Astrocyte of the spinal cord (primary cell): ENCODE results near the gene CMYA5.

Experiments used
- DNase-seq: peaks from one replicate; pipeline ENCODE4 v3.0.0; 2011; ENCODE audit warnings: low read depth, low spot score
- H3K4me3 ChIP-seq: 2 replicates; pipeline ENCODE4 v1.5.1; 2011; ENCODE audit warnings: low read depth, mild to moderate bottlenecking, low read length, moderate library complexity
- CTCF ChIP-seq: IDR thresholded peaks from 2 replicates; pipeline ENCODE4 v1.5.1; 2012; ENCODE audit warnings: low read depth, mild to moderate bottlenecking, low read length, inconsistent platforms
- in situ Hi-C: cut with HindIII; loops from 2 replicates; pipeline ENCODE4 v1.10.0; 2017; ENCODE audit warnings: low sequenced_read_pairs

CMYA5 gene

GRCh38 chr5:79798893-79799590, 109.4 kb downstream of the CMYA5 start:
- H3K4me3 ChIP-seq = no peak overlapping the region
- in situ Hi-C loops = no loop called here
- DNase-seq = no peak
- no peak for TF ChIP-seq CTCF

DNA sequence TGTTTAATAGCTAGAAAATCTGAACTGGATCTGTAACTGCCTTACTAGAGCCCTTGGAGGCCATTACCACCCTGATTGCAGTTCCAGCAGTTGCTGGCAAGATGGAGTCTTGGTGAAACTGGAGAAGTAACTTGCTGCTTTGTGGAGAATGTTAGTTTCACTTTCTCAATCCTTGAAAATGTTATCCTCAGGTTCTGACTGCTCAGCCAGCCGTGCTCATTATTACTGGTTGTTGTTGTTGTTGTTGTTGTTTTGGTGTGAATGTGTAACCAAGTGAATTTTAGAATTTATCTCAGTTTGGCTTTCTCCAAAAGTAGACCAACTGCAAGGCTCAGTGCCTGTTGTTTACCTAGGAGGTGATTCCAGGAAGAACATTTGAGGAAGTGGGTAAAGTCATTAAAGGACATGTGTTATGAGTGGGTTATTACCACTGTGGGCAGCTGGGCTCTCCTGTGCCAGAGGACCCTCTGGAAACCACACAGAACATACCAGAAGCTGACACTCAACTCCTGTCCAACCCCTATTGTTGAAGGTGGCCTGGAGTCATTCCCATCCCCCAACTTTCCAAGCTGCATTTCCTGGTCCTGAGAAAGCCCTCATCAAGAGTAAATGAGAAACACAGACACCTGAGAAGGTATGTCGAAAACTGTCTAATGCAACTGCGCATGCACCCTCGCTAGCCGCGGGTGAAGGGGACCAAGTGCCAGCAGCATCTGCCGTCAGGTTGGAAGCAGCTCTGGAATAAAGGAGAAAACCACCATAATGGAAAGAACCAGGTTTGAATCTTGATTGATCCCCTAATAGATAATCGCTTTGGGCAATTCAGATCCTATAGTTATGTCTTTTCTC, 111.6 kb downstream of the CMYA5 start:
- H3K4me3 ChIP-seq = no peak overlapping the region
- in situ Hi-C loops = no loop called here
- no peak for TF ChIP-seq CTCF
- DNase-seq = peak; percentile 13

- in situ Hi-C loops = no loop called here
- no peak for TF ChIP-seq CTCF
- H3K4me3 ChIP-seq = no peak overlapping the region
- DNase-seq = no peak
Observed at GRCh38 chr5:79802406-79802805, 112.8 kb downstream of the CMYA5 start.

DNA sequence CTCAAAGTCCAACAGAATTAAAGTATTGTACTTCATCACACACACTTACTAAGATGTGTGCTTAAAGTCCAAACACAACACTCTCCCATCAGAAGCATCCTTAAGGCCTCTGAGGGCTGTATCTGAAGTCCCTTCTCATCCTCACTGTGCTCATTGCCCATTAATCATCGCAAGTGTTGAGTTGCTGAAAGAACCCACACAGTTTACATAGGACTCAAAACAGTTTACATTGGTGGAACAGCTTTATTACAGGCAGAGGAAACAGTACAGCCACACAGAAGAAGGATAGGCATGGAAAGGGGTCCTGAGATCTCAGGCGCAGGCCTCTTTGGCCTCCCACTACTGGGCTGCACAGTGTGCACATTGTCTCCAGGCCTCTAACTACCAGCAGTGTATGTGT, 113.4 kb downstream of the CMYA5 start:
- in situ Hi-C loops = no loop called here
- TF ChIP-seq CTCF = no peak
- DNase-seq = no peak

DNA sequence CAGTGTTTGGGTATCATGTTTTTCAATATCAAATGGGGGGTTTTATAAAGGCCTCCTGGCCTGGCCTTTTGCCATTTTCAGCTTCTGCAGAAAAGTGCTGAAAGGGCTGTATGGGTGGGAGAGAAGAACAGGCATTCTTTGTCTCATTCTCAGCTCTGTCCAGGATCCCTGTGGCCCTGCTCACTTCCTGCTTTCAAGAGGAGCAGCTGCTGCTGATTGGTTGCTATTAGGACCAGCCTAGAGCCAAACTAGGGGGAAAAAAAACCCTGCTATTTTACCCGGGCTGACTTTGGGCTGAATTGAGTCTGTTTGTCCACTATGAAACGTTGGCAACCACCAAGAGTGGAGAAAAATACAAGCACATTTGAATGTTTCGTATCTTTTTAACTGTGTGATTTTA, 117.1 kb downstream of the CMYA5 start:
- TF ChIP-seq CTCF = no peak
- in situ Hi-C loops = no loop called here
- H3K4me3 ChIP-seq = no peak overlapping the region
- no peak for DNase-seq

More for the DNA sequence above, 113.4 kb downstream of the CMYA5 start:
- no peak overlapping the region for H3K4me3 ChIP-seq

GRCh38 chr5:79809743-79810142, 120.1 kb downstream of the CMYA5 start:
- no peak for TF ChIP-seq CTCF
- H3K4me3 ChIP-seq = no peak overlapping the region
- in situ Hi-C loops = no loop called here
- DNase-seq = no peak
